ENCODE results near the gene SLC52A3.

The SLC52A3 gene

GRCh38 chr20:796921-797320, 28.6 kb upstream of the SLC52A3 start:
- TF ChIP-seq CTCF (IDR thresholded peaks at IDR 0.05; ENCODE audit: low read length, missing control alignments), result no peak
- no peak overlapping the region for H3K4me3 ChIP-seq (replicated peaks; ENCODE audit: low read depth, low read length)
- no peak for DNase-seq (ENCODE audit: low read depth)

GRCh38 chr20:792248-792647, 23.9 kb upstream of the SLC52A3 start:
- no peak for TF ChIP-seq CTCF (IDR thresholded peaks at IDR 0.05; ENCODE audit: low read length, missing control alignments)

GRCh38 chr20:791056-791455, 22.8 kb upstream of the SLC52A3 start:
- no peak for TF ChIP-seq CTCF (IDR thresholded peaks at IDR 0.05; ENCODE audit: low read length, missing control alignments)
- no peak for DNase-seq (ENCODE audit: low read depth)
- no peak overlapping the region for H3K4me3 ChIP-seq (replicated peaks; ENCODE audit: low read depth, low read length)

More at GRCh38 chr20:792248-792647, 23.9 kb upstream of the SLC52A3 start:
- no peak for DNase-seq (ENCODE audit: low read depth)
- no peak overlapping the region for H3K4me3 ChIP-seq (replicated peaks; ENCODE audit: low read depth, low read length)

- no peak for DNase-seq (ENCODE audit: low read depth)
- no peak overlapping the region for H3K4me3 ChIP-seq (replicated peaks; ENCODE audit: low read depth, low read length)
- no peak for TF ChIP-seq CTCF (IDR thresholded peaks at IDR 0.05; ENCODE audit: low read length, missing control alignments)
Measured at GRCh38 chr20:787825-788224, 19.5 kb upstream of the SLC52A3 start.

GRCh38 chr20:779771-780170, 11.5 kb upstream of the SLC52A3 start:
- no peak for TF ChIP-seq CTCF (IDR thresholded peaks at IDR 0.05; ENCODE audit: low read length, missing control alignments)
- no peak overlapping the region for H3K4me3 ChIP-seq (replicated peaks; ENCODE audit: low read depth, low read length)
- DNase-seq (ENCODE audit: low read depth), result no peak

GRCh38 chr20:776165-776564, 7.9 kb upstream of the SLC52A3 start:
- TF ChIP-seq CTCF (IDR thresholded peaks at IDR 0.05; ENCODE audit: low read length, missing control alignments), result no peak
- H3K4me3 ChIP-seq (replicated peaks; ENCODE audit: low read depth, low read length), result no peak overlapping the region

GRCh38 chr20:775679-776135, 7.4 kb upstream of the SLC52A3 start:
- no peak for TF ChIP-seq CTCF (IDR thresholded peaks at IDR 0.05; ENCODE audit: low read length, missing control alignments)
- no peak overlapping the region for H3K4me3 ChIP-seq (replicated peaks; ENCODE audit: low read depth, low read length)
- DNase-seq (ENCODE audit: low read depth), result no peak

More at GRCh38 chr20:776165-776564, 7.9 kb upstream of the SLC52A3 start:
- no peak for DNase-seq (ENCODE audit: low read depth)

All from fibroblast of pulmonary artery (primary cell).